Embryonic facial prominence (tissue), 1 donor: ENCODE measurements around the gene INPP5D.
"Not testable (repeated sequence)": the region's sequence is repeated elsewhere in the genome, so short reads cannot be mapped to it uniquely, and the experiment has no call there.

ENCODE experiments used
- DNase-seq: peaks from one replicate; pipeline ENCODE4 v3.0.0-alpha.2; 2016; ENCODE audit errors: extremely low spot score

Gene INPP5D

DNA sequence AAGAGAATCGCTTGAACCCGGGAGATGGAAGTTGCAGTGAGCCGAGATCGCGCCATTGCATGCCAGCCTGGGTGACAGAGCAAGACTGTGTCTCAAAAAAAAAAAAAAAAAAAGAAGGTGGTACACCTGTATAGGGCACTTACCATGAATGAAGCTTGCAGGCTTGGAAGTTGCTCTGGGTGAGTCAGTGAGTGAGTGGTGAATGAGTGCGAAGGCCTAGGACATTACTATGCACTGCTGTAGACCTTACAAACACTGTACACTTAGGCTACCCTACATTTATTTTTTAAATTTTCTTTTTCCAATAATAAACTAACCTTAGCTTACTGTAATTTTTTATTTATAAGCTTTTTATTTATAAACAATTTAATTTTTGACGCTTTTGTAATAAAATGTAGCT is 113.0 kb downstream of the INPP5D start:
- no peak for DNase-seq

DNA sequence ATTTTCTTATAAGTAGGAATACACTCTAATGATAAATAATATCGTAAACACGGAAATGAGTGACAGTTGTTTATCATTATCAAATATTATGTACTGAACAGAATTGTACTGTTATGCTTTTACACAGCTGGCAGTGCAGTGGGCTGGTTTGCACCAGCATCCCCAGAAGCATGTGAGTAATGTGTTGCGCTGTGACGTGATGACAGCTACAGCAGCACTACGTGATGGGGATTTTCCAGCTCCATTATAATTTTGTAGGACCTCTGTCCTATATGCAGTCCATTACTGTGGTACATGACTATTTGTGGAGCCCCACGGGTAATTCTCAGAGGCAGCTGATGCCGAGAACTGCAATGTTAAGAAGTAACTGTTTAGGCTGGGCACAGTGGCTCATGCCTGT is 114.0 kb downstream of the INPP5D start:
- DNase-seq = no peak

- no peak for DNase-seq
These were observed 119.1 kb downstream of the INPP5D start for GRCh38 chr2:233178994-233179847.

GRCh38 chr2:233179848-233180366 is 119.8 kb downstream of the INPP5D start:
- DNase-seq = no peak

DNA sequence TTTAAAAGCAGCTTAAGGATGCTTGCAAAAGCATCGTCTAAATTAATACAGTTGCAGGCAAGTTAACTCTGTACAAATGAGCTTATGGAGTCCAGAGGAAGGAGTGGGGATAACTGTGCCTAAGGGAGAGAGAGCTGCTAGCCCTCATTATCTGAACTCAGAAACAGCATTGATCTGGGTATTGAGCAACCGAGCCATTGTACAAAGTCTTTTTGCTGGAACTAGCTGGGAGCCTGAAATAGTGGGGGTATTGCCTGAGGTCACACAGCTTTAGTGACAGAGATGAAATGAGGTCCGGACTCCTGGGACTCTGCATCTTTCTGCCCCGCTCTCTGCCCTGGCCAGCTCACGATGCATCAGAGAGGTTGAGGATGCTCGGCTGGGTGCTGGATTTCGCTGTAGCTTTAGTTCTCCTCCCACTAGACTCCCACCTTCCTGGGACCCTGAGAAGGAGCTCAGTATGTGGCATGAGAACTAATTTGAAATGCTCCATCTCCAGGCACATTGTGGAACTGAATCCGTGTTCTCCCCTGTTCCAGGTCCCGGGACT is 123.8 kb downstream of the INPP5D start:
- no peak for DNase-seq

GRCh38 chr2:233184669-233185068 is 124.5 kb downstream of the INPP5D start:
- no peak for DNase-seq

- DNase-seq = no peak
These were observed 125.2 kb downstream of the INPP5D start for GRCh38 chr2:233185330-233185729.

DNA sequence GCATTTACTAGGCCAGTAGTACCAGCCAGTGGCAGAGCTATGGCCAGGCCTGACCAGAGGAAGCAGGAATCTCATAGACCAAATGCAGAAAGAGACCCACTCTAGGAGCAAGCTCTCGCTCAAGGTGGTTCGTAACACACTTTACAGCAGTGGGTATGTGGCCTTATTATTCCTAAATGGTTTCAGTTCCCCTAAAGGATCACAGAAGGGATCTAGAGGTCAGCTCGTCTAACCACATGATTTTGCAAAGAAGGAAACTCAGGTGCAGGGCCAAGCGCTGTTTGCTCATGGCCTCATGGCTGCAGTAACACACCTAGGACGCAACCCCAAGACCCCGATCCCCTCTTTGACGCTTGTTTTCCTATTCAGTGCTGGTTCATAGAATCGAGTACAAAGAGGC is 125.8 kb downstream of the INPP5D start:
- DNase-seq = no peak

- no peak for DNase-seq
These were observed 126.7 kb downstream of the INPP5D start for GRCh38 chr2:233186851-233187250.

- no peak for DNase-seq
These were observed 128.9 kb downstream of the INPP5D start for GRCh38 chr2:233189025-233189424.

DNA sequence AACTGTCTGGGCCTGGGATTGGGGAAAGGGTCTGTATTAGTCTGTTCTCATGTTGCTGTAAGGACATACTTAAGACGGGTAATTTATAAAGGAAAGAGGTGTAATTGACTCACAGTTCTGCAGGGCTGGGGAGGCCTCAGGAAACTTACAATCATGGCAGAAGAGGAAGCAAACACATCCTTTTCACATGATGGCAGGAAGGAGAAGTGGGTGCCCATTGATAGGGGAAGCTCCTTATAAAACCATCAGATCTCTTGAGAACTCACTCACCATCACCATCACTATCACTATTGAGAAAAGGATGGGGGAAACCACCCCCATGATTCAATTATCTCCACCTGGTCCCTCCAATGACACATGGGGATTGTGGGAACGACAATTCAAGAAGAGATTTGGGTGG is 130.9 kb downstream of the INPP5D start:
- DNase-seq = not testable (repeated sequence)

- DNase-seq = no peak
These were observed 133.6 kb downstream of the INPP5D start for GRCh38 chr2:233193738-233194137.

- DNase-seq = no peak
These were observed 134.9 kb downstream of the INPP5D start for GRCh38 chr2:233195027-233195426.

DNA sequence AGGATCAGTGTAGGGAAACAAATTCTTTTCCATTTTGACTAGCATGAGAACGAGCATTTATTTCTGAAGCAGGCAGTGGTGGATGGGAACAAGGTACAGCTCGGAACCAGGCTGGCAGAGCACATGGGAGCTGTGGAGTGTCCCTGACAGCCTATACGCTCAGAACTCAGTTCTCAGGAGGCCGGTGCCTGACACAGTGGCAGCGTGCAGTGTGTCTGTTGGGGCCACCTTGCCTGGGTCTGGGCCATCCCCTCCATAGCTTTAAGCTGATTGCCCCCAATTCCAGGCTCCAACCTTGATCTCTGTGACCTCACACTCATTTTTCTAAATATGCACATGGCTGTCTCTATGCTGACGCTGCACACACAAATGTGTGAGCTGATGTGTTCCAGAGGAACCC is 136.9 kb downstream of the INPP5D start:
- no peak for DNase-seq

DNA sequence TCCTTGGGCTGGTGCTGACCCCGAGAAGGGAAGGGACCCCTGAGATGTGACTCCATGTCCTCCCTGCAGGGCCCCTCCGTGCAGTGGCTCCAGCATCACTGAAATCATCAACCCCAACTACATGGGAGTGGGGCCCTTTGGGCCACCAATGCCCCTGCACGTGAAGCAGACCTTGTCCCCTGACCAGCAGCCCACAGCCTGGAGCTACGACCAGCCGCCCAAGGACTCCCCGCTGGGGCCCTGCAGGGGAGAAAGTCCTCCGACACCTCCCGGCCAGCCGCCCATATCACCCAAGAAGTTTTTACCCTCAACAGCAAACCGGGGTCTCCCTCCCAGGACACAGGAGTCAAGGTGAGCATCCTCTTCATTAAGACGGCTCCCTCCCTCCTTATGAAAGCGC is 137.9 kb downstream of the INPP5D start:
- no peak for DNase-seq

- no peak for DNase-seq
These were observed 139.7 kb downstream of the INPP5D start for GRCh38 chr2:233199870-233200269.

GRCh38 chr2:233200790-233201189 is 140.6 kb downstream of the INPP5D start:
- not testable (repeated sequence) for DNase-seq

GRCh38 chr2:233201258-233202013 is 141.3 kb downstream of the INPP5D start:
- no peak for DNase-seq

GRCh38 chr2:233202531-233202944 is 142.4 kb downstream of the INPP5D start:
- DNase-seq = no peak

DNA sequence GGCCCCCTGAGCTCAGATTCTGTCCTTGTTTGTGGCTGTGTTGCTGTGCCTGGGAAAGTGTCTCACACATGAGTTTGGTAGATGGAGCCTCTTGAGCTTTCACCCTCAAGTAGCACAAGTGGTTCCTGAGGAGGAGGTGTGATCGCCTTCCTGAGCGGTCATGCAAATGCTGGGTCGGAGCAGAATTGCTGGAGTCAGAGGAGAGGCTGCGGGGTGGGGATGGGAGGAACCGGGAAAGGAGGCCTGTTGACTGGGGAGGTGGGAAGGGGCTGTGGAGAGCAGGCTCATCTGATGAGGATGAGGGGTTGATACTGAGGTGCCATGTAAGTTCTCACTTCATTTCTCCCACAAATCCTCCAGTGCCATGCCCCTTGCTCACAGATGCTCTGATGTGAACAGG is 142.9 kb downstream of the INPP5D start:
- DNase-seq = no peak

- DNase-seq = no peak
These were observed 144.3 kb downstream of the INPP5D start for GRCh38 chr2:233204286-233204936.
